ENCODE data around the gene TSKU. TPM values are rescaled to one million over a fixed set of nuclear protein-coding genes. Genes with fewer than 3 reads are reported as not detected.

TSKU gene
- total RNA-seq, 4 donors from 2014 or later, result 32.0 to 80.7 (median 63.4) TPM

DNA sequence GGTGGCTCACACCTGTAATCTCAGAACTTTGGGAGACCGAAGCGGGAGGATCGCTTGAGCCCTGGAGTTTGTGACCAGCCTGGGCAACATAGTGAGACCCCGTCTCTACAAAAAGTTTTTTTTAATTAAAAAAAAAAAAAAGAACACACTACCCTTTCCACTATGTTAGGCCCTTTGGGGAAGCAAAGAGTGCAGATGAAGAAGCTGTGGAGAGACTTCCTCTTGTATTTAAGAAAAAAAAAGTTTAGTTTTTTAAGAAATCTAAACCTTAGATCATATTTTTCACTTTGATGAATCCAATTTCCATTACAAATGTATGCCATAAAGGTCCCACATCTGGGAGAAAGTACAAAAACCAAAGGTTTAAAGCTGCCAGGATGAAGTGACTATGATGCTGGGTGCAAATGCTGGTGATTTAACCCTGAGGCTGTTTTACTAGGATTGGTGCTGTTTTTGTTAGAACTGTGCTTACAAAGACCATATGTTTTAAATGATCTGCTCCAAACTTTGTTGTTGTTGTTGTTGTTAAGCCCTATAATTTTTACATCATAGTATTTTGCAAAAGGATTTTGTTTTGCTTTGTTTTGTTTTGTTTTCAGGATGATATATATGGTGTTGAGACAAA lies 48.6 kb downstream of the TSKU start:
- no peak for DNase-seq
- in situ Hi-C loops (cut with MboI; ENCODE audit: low pct_ligation_motif_present in 1 of 4, low pct_unique_long_range_greater_than_20kb in 1 of 4, low sequenced_read_pairs in 3 of 4) (no loop called here), intact Hi-C loops (cut with DNase I; ENCODE audit: low total_unique reads) (no loop called here)
- Histone ChIP-seq H3K27me3 (no peaks in the 10 kb centered on the region), H3K4me3 (no peak overlapping the region), H3K27ac (no peak overlapping the region), H3K4me1 (peaks cover 4 to 28% (median 11%) of the 10 kb centered on the region in 4 donors), H3K9me3 (no peaks in the 10 kb centered on the region), H3K36me3 (no peaks in the 10 kb centered on the region)
- 87 to 94% methylated on average over 4 of the region's 4 CpGs for WGBS, 2 donors (ENCODE audit: low coverage in 1 of 2)
- TF ChIP-seq EP300 (IDR thresholded peaks at IDR 0.05; ENCODE audit: low read depth) (no peak), POLR2A (IDR thresholded peaks at IDR 0.05) (no peak)

DNA sequence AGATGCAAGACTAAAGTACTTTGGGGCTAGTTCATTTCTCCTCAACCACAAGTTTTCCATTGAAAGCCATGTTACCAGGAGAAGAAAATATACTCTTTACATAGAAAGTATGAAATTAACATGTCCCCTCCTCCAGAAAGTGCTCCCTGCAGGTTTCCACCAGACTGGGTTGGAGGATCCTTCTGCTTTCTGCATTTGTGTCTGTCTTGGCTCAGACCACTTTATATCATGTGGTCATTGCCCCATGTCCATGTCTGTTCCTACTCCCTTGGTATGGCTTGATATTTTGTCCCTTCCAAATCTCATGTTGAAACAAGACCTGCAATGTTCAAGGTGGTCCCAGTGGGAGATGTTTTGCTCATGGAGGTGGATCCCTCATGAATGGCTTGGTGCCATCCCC lies 49.2 kb downstream of the TSKU start:
- in situ Hi-C loops (cut with MboI; ENCODE audit: low pct_ligation_motif_present in 1 of 4, low pct_unique_long_range_greater_than_20kb in 1 of 4, low sequenced_read_pairs in 3 of 4), result no loop called here
- Histone ChIP-seq H3K36me3 (no peaks in the 10 kb centered on the region), H3K27ac (no peak overlapping the region), H3K27me3 (no peaks in the 10 kb centered on the region), H3K4me3 (no peak overlapping the region), H3K9me3 (no peaks in the 10 kb centered on the region), H3K4me1 (peaks cover 4 to 34% (median 17%) of the 10 kb centered on the region in 4 donors)
- TF ChIP-seq EP300 (IDR thresholded peaks at IDR 0.05; ENCODE audit: low read depth), result no peak
- no peak for TF ChIP-seq POLR2AphosphoS5 (IDR thresholded peaks at IDR 0.05)
- no peak for TF ChIP-seq POLR2A (IDR thresholded peaks at IDR 0.05)
- TF ChIP-seq, protein P1, sequence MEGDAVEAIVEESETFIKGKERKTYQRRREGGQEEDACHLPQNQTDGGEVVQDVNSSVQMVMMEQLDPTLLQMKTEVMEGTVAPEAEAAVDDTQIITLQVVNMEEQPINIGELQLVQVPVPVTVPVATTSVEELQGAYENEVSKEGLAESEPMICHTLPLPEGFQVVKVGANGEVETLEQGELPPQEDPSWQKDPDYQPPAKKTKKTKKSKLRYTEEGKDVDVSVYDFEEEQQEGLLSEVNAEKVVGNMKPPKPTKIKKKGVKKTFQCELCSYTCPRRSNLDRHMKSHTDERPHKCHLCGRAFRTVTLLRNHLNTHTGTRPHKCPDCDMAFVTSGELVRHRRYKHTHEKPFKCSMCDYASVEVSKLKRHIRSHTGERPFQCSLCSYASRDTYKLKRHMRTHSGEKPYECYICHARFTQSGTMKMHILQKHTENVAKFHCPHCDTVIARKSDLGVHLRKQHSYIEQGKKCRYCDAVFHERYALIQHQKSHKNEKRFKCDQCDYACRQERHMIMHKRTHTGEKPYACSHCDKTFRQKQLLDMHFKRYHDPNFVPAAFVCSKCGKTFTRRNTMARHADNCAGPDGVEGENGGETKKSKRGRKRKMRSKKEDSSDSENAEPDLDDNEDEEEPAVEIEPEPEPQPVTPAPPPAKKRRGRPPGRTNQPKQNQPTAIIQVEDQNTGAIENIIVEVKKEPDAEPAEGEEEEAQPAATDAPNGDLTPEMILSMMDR (IDR thresholded peaks at IDR 0.05), result no peak
- intact Hi-C loops (cut with DNase I; ENCODE audit: low total_unique reads), result no loop called here
- no peak for DNase-seq

DNA sequence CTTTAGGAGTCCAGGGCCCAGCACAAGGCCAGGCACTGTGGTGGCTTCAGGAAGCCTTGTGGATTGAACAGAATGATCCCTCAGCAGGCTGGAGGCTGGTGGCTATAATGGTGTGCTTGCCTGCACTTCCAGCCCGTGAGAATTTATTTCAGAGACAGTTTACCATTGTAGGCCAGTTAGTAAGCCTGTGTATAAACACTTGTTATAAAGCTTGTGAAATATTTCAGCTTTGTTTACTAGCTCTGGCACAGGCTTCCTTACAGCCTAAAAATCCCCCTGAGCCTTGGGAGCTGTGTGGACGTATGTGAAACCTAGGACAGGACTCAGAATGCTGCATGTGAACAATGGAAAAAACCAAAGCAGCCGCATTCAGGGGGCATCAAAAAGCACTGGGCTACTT lies 51.0 kb downstream of the TSKU start:
- peak in 1 of 3 donors; percentile 16 for TF ChIP-seq POLR2AphosphoS5 (IDR thresholded peaks at IDR 0.05)
- no peak for TF ChIP-seq EP300 (IDR thresholded peaks at IDR 0.05; ENCODE audit: low read depth)
- in situ Hi-C loops (cut with MboI; ENCODE audit: low pct_ligation_motif_present in 1 of 4, low pct_unique_long_range_greater_than_20kb in 1 of 4, low sequenced_read_pairs in 3 of 4) (no loop called here), intact Hi-C loops (cut with DNase I; ENCODE audit: low total_unique reads) (no loop called here)
- H3K4me3 ChIP-seq, result no peak overlapping the region
- H3K9me3 ChIP-seq, result no peaks in the 10 kb centered on the region
- H3K36me3 ChIP-seq, result no peaks in the 10 kb centered on the region
- H3K27me3 ChIP-seq, result no peaks in the 10 kb centered on the region
- no peak for DNase-seq
- no peak overlapping the region for H3K27ac ChIP-seq
- 58 to 75% methylated on average over 2 to 3 of the region's 3 CpGs for WGBS, 2 donors (ENCODE audit: low coverage in 1 of 2)
- peaks cover 6 to 50% (median 20%) of the 10 kb centered on the region in 4 donors for H3K4me1 ChIP-seq

DNA sequence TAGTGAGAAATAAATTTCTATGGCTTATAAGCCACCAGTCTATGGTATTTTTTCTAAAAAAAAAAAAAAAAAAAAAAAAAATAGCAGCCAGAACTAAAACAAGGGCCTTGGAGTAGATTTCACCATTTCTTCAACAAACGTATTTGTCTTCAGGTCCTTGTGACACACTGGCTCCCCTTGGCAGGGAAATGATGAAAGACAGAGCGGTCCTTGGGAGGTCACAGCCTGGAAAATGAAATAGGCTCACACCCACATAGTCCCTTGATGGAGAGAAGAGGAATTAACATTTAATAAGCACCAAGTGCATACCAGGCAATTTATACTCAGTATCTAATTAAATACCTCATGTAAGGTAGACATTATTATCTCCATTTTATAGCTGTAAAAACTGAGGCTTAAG lies 51.9 kb downstream of the TSKU start:
- Histone ChIP-seq H3K27ac (no peak overlapping the region), H3K9me3 (no peaks in the 10 kb centered on the region), H3K27me3 (no peaks in the 10 kb centered on the region), H3K4me1 (peaks cover 6 to 58% (median 23%) of the 10 kb centered on the region in 4 donors), H3K4me3 (no peak overlapping the region), H3K36me3 (no peaks in the 10 kb centered on the region)
- DNase-seq, result no peak
- in situ Hi-C loops (cut with MboI; ENCODE audit: low pct_ligation_motif_present in 1 of 4, low pct_unique_long_range_greater_than_20kb in 1 of 4, low sequenced_read_pairs in 3 of 4) (no loop called here), intact Hi-C loops (cut with DNase I; ENCODE audit: low total_unique reads) (no loop called here)
- no peak for TF ChIP-seq POLR2A (IDR thresholded peaks at IDR 0.05)
- WGBS, 2 donors (ENCODE audit: low coverage in 1 of 2), result 44 to 85% methylated on average over 2 of the region's 2 CpGs

DNA sequence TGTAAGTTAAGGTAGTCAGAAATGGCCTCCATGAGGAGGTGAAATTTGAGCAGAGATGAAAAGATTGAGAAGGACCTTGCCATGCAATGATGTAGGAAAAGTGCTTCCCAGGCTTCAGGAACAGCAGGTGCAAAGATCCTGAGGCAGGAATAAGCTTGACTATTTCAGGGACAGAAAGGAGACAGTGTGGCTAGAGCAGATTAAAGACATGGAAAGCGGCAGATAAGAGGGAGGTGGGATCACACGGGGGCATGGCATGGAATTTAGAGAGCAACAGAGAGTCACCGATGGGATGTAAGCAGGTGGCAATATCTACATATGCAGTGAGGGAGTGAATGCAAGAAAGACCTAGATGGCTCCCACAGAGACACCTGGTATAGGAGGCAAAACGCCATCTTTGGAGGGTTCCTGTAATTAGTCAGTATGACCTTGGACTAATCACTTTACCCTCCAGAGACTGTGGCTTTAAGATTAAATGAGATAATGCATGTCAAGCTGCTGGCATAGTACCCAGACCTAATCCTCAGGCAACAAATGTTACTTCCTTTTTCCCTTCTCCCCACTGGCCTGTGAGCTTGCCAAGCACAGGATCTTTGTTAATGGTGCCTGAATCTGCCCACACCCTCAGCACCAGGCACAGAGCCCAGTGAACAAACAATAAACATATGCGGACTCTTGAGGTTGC lies 52.9 kb downstream of the TSKU start:
- Histone ChIP-seq H3K27me3 (no peaks in the 10 kb centered on the region), H3K27ac (peak overlapping the region; percentile 53 to 82 (median 70)), H3K36me3 (no peaks in the 10 kb centered on the region), H3K4me1 (peaks cover 6 to 51% (median 23%) of the 10 kb centered on the region in 4 donors), H3K9me3 (no peaks in the 10 kb centered on the region), H3K4me3 (no peak overlapping the region)
- WGBS, 2 donors (ENCODE audit: low coverage in 1 of 2), result 49 to 53% methylated on average over 2 to 5 of the region's 5 CpGs
- intact Hi-C loops (cut with DNase I; ENCODE audit: low total_unique reads) (no loop called here), in situ Hi-C loops (cut with MboI; ENCODE audit: low pct_ligation_motif_present in 1 of 4, low pct_unique_long_range_greater_than_20kb in 1 of 4, low sequenced_read_pairs in 3 of 4) (no loop called here)
- peak in 1 of 3 donors; percentile 56 for TF ChIP-seq POLR2AphosphoS5 (IDR thresholded peaks at IDR 0.05)
- TF ChIP-seq, protein P1 (IDR thresholded peaks at IDR 0.05), result no peak
- DNase-seq, result peak; percentile 77

Measured in transverse colon (tissue), 4 donors.